ENCODE data around the gene CSTF1. TPM values are rescaled to one million over a fixed set of nuclear protein-coding genes. Genes with fewer than 3 reads are reported as not detected.

CSTF1 gene
- total RNA-seq, 1 experiment from 2014 or later: 44.5 TPM

- Histone ChIP-seq H3K9ac (ENCODE audit: low read length) (no peak overlapping the region), H3K9me3 (ENCODE audit: control insufficient read depth in 1 of 2, insufficient read depth in 1 of 2, low read depth in 1 of 2, low read length in 2 of 2) (no peaks in the 10 kb centered on the region), H3K27me3 (ENCODE audit: insufficient read depth, low read length) (no peaks in the 10 kb centered on the region), H3K9me2 (ENCODE audit: insufficient read depth) (no peaks in the 10 kb centered on the region), H3K79me2 (ENCODE audit: insufficient read depth, low read length) (no peaks in the 10 kb centered on the region), H3K4me3 (replicated peaks in 1 of 2; ENCODE audit: low read depth in 1 of 2, low read length in 2 of 2) (no peak overlapping the region), H3K4me2 (ENCODE audit: low read length) (no peak overlapping the region), H3K27ac (ENCODE audit: low read depth, low read length) (no peak overlapping the region), H3K4me1 (ENCODE audit: control insufficient read depth in 1 of 2, insufficient read depth in 2 of 2, low read length in 2 of 2) (no peaks in the 10 kb centered on the region), H3K36me3 (ENCODE audit: control insufficient read depth in 1 of 2, insufficient read depth in 2 of 2, low read length in 2 of 2) (no peaks in the 10 kb centered on the region), H2AFZ (ENCODE audit: low read depth, low read length, poor library complexity, severe bottlenecking) (no peak overlapping the region), H4K20me1 (ENCODE audit: insufficient read depth) (no peaks in the 10 kb centered on the region)
- POLR2A ChIA-PET: no interaction called here
- ATAC-seq (no peak), DNase-seq (ENCODE audit: low read depth, low spot score) (no peak)
- CTCF ChIA-PET: no interaction called here
- RAD21 ChIA-PET (ENCODE audit: low non-redundant PET in 1 of 2, low total read pairs in 2 of 2, uncharacterized antibody in 2 of 2, unreplicated experiment in 2 of 2): no interaction called here
- BruUV-seq (replicated peaks): no TSS peak
- no peak for TF ChIP-seq ZNF274 (IDR thresholded peaks at IDR 0.05; ENCODE audit: low read depth, low read length)
- TF ChIP-seq EZH2 (IDR thresholded peaks at IDR 0.05): no peak
- no peak for TF ChIP-seq POLR2AphosphoS5 (IDR thresholded peaks at IDR 0.05; ENCODE audit: low read depth, low read length)
- no peak for TF ChIP-seq FOSL1 (IDR thresholded peaks at IDR 0.05; ENCODE audit: low read depth)
- TF ChIP-seq ZBTB33 (IDR thresholded peaks at IDR 0.05; ENCODE audit: extremely low read depth, insufficient replicate concordance, low read length): no peak
- TF ChIP-seq EZH2phosphoT487 (IDR thresholded peaks at IDR 0.05; ENCODE audit: borderline replicate concordance): no peak
- TF ChIP-seq SP1 (IDR thresholded peaks at IDR 0.05; ENCODE audit: low read depth): no peak
- no peak for TF ChIP-seq EGR1 (IDR thresholded peaks at IDR 0.05; ENCODE audit: low read depth)
- no peak for TF ChIP-seq CBX3 (IDR thresholded peaks at IDR 0.05; ENCODE audit: low read depth)
- no peak for TF ChIP-seq CEBPB (IDR thresholded peaks at IDR 0.05; ENCODE audit: low read depth)
- no peak for TF ChIP-seq POLR2A (IDR thresholded peaks at IDR 0.05; ENCODE audit: borderline replicate concordance, extremely low read depth, insufficient read depth, insufficient read length)
- no peak for TF ChIP-seq ATF3 (IDR thresholded peaks at IDR 0.05)
- TF ChIP-seq SIN3A (IDR thresholded peaks at IDR 0.05; ENCODE audit: low read depth): no peak
- no peak for TF ChIP-seq TCF7L2 (IDR thresholded peaks at IDR 0.05; ENCODE audit: borderline replicate concordance, extremely low read depth, insufficient read depth, insufficient read length)
- no peak for TF ChIP-seq CTCF (IDR thresholded peaks at IDR 0.05 in 2 of 3, conservative IDR thresholded peaks at IDR 0.05 in 1 of 3; ENCODE audit: borderline replicate concordance in 1 of 3, insufficient read depth in 1 of 3, low read depth in 2 of 3, low read length in 2 of 3)
- no peak for TF ChIP-seq RAD21 (IDR thresholded peaks at IDR 0.05; ENCODE audit: low read depth)
- intact Hi-C loops (cut with micrococcal nuclease): no loop called here
Measured at GRCh38 chr20:56451056-56451765, 58.8 kb downstream of the CSTF1 start.
